Esophagus squamous epithelium (tissue), 4 donors: ENCODE data around the gene TWIST2.

Source experiments
- CTCF ChIP-seq, 6 experiments: fragments of 450-650 bp in 4 of 6; fragments of 200-600 bp in 2 of 6; sonication (generic) in 2 of 6; IDR thresholded peaks; one replicate each; pipeline ENCODE4 v1.5.1; 2016 to 2019; ENCODE audit warnings: antibody characterized with exemption in 6 of 6, mild to moderate bottlenecking in 4 of 6, moderate library complexity in 4 of 6
- POLR2A ChIP-seq, 4 donors: fragments of 450-650 bp; IDR thresholded peaks; one replicate each; pipeline ENCODE4 v1.6.1; 2017; ENCODE audit warnings: antibody characterized with exemption in 4 of 4, mild to moderate bottlenecking in 4 of 4, moderate library complexity in 3 of 4

GRCh38 chr2:238850091-238850490 is 2.2 kb downstream of the TWIST2 start:
- TF ChIP-seq CTCF (IDR thresholded peaks at IDR 0.05) (no peak), POLR2A (IDR thresholded peaks at IDR 0.05) (no peak)
